GM03348 (cell line): Measurements from ENCODE around the gene EGFR.
"Not testable (repeated sequence)": the region's sequence is repeated elsewhere in the genome, so short reads cannot be mapped to it uniquely, and the experiment has no call there.

Experiments
- DNase-seq: peaks from one replicate; pipeline ENCODE4 v3.0.0; 2012; ENCODE audit warnings: low spot score

Gene EGFR

DNA sequence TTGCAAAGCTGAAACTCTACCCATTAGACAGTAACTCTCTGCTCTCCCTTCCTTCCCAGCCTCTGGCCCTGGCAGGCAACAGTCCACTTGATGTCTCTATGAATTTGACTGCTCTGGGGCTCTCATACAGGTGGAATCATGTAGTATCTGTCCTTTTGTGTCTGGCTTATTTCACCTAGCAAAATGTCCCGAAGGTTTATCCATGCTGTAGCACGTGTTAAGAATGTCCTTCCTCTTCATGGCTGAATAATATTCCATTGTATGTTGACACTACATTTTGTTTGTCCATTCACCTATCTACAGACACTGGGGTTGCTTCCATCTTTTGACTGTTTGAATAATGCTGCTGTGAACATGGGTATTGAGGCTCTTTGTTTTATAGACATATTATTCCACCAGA is 128.9 kb downstream of the EGFR start:
- DNase-seq: no peak

DNA sequence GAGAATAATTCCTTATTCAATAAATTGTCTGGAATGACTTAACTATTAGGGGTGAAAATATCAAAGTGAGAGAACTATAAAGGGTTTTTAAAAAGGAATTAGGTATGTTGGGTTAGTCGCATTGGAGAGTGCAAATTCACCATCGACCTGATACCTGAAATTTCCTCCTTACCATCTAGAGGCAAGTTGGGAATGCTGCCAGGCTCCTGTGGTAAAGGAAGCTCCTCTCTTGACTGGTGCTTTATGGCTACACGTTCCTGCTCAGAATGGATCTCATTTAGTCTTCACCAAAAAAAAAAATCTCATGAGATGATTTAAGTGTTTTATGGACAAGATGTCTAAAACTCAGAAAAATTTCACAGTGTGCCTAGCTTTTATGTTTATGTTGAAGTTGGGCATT is 129.8 kb downstream of the EGFR start:
- DNase-seq: no peak

DNA sequence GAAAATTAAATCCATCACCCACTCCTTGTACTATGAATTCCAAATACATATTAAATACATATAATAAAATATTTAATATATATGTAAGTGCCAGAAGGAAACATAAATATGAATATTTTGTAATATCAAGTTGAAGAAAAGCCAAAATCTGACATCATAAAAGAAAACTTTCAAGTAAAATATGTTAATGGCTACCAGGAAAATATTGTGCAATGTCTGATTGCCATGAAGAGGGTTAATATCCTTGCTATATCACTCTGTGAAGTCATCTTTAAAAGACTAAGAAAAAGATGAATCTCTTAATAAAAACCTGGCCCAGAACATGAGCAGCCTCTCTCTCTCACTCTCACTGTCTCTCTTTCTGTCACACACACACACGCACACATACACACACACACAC is 130.2 kb downstream of the EGFR start:
- DNase-seq: no peak

DNA sequence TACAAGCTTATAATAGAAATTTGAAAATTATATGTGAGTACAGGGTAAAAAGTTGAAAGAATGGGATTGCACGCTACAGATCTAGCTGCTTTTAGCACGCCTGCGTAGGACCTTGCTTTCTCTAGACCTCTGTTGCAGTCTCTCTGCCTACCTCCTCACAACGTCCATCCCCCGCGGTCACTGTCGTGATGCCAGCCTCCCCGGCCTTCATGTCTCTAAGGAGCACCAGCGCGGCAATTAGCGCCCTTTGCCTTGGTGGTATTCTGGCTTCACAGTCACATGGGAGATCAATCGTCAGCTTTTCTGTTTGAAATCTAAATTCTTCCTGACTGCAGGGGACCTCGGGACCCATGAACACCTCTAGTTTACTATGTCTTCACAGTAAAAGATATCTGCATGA is 131.3 kb downstream of the EGFR start:
- no peak for DNase-seq

DNA sequence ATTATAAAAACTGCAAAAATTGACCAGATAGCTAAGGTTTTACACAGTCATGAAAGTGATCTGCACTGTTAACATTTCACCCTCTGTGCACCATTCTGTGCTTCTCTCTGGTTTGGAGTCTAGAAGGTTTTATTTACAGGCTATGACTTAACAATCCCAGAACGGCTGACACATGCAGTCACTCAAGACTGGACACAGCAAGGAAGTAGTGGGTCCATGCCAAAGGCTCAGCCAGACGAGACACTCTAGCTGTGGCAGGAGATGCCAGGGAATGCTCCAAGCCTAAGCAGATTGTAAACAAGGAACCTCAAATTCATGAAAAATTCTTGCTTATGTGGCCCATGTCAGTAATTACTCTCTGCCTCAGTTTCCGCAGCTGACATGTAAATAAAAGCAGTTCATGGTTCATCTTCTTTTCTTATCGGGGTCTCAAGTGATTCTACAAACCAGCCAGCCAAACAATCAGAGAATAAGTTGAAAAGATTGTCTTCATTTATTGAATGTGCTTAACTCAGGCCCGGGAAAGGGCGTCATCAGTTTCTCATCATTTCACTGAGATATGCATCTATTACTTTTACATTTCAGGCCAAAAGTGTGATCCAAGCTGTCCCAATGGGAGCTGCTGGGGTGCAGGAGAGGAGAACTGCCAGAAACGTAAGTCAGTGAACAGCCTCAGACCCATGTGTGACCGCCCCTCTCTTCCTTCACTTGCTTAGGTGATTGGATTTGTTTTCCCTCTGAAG is 132.1 kb downstream of the EGFR start:
- no peak for DNase-seq

DNA sequence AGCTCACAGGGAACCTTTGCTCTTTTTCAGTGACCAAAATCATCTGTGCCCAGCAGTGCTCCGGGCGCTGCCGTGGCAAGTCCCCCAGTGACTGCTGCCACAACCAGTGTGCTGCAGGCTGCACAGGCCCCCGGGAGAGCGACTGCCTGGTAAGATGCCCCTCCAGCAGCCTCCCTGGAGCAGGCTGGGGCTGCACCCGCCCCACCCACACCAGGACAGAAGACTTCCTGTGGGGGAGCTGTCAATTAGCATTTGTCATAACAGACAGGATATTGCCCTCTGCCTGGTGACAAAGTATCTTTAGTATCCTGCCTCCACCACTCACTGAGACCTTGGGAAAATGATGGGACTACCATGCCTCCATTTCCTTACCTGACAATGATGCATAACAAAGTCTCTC is 133.7 kb downstream of the EGFR start:
- no peak for DNase-seq

DNA sequence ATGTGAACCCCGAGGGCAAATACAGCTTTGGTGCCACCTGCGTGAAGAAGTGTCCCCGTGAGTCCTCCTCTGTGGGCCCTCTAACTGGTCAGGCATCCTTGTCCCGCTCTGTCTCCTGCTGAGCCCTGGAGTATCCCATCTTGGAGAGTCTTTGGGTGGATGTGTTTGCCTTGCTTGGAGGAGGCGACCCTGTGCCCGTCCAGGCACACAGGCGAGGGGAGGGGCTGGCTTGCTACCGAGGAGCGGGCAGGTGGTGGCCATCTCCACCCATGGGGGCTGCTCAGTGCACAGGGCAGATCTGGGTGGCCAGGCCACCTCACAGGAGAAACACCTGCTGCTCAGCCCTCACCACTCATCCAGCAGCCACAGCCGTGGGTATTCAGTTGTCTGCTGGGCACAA is 135.3 kb downstream of the EGFR start:
- no peak for DNase-seq

DNA sequence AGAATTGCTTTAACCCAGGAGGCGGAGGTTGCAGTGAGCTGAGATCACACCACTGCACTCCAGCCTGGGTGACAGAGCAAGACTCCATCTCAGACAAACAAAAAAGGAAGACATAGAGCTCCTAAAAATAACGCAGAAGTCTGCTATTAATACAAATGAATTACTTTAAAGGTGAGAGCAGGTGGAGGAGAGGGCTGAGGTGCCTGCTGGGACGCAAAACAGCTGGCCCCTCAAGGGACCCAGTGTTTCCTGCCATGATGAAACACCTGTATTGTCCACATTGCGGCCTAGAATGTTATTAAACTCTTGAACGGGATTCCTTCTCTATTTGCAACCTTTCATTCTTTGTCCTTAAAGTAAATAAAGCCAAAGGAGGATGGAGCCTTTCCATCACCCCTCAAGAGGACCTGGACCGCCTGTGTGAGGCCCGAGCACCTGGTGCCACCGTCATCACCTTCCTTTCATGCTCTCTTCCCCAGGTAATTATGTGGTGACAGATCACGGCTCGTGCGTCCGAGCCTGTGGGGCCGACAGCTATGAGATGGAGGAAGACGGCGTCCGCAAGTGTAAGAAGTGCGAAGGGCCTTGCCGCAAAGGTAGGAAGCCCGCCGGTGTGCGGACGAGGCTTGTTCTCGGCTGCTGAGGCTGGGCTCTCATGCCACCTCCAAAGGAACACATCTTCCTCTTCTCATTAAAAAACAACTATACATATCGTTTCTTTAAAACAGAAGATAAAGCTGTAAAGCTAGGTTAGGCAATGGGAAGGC is 136.7 kb downstream of the EGFR start:
- DNase-seq: no peak

DNA sequence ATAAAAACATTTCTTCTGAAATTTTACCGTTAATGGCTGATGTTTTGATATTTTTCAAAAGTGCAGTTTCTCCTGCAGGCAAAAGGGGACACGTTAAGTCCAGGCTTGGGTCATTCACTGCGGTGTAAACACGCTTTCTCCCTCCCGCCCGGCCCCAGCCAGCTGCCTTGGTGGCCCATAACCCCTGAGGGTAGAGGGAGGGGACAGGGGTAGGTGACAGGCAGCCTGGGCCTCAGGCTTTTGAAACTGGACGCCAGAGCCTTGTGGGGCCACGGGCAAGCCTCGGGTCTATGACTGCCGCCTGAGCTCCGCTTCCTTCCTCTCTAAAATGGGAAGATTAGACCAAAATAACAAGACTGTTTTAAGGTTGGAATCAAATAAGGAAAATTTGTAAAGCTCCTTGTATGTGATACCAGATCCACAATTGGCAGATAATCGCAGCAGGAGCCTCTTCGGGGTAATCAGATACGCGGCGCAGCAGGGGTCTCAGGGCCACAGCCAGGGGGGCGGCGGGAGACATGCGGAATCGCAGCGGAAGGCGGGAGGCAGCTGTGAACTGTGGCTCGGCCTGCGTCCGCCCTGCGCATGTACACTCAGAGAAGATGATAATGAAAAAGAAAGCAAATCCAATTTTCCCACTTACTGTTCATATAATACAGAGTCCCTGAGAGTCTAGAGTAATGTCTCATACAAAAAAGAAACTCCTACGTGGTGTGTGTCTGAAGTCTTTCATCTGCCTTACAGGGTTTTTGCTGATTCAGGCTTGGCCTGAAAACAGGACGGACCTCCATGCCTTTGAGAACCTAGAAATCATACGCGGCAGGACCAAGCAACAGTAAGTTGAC is 138.3 kb downstream of the EGFR start:
- no peak for DNase-seq

DNA sequence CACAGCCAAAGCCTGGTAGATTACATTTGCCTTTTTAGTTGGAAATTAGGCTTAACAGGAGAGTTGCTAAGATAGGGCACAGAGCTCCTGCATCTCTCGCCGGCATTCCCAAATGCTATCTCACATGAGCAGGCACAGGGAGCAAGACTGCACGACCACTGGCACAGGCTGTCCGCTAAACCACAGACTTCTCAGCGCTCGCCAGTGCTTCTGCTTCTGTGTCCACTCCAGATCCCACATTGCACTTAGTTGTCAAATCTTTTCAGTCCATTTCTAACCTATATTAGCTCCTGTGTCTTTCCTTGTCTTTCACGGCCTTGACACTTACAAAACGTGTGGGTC is 138.9 kb downstream of the EGFR start:
- DNase-seq: no peak

DNA sequence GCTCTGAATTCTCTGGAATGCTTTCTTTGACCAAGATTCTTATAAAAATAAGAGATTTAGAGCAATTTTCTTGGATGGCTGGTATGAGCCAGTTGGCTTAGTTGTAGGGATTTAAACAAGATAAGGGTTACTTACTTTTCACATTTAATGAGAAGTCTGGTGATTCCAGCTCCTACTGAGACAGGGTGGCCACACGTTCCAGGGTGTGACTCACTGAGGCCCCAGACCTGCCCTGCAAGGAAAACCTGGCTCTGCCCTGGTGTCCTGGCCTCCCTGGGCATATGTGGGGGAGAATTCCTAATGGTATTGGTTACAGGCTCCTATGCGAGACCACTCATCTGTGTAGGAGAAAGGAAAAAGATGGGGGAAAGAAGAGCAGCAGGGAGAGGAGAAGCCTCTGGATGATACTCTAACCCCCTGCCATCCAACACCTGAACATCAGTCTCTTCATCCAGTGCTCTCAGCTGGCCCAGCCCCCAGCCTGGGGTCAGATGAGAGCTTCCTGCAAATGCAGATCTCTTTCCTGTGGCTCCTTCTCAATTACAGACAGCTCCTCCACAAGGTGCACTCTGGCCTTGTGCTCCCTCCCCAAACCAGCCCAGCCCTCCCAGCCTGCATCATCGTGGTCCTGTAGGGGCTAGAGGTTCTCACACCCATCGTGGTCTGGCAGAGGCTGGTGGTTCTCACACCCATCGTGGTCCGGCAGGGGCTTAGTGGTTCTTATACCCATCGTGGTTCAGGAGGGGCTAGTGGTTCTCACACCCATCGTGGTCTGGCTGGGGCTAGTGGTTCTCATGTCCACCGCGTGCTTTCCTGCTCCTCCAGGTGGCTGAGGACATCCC is 139.9 kb downstream of the EGFR start:
- peak; percentile 41 for DNase-seq

DNA sequence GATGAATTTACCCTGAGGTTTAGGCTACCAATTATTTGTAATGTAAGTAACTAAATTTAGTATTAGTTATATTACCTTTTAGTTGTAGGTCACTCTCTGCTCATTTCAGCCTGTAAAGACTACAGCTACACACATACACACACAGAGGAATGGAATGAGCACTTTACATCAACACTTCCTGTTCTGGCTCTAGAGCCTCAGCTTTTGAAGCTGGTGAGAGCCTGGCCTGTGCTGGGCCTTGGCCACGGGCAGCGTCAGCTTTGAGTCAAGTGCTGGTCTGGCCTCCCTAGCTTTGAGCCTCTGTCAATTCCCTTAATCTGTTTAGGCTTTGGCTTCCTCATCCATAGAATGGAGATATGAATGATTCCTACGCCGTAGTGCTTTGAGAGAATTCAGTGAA is 141.7 kb downstream of the EGFR start:
- DNase-seq: peak; percentile 78

DNA sequence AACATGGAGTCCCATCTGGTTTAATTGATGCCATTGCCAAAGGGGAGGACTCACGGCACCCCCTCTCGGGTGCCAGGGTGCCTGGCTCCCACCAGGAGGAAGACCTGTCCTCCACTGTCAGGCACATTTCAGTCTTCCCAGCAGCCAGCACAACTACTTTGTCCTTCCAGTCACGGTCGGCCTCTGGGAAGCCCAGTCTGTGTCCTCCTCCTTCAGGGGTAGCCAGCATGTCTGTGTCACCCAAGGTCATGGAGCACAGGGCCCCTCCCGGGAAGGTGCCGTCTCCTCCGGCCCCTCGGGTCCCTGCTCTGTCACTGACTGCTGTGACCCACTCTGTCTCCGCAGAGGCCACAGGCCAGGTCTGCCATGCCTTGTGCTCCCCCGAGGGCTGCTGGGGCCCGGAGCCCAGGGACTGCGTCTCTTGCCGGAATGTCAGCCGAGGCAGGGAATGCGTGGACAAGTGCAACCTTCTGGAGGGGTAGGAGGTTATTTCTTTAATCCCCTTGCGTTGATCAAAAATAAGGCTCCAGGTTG is 142.4 kb downstream of the EGFR start:
- DNase-seq: no peak

DNA sequence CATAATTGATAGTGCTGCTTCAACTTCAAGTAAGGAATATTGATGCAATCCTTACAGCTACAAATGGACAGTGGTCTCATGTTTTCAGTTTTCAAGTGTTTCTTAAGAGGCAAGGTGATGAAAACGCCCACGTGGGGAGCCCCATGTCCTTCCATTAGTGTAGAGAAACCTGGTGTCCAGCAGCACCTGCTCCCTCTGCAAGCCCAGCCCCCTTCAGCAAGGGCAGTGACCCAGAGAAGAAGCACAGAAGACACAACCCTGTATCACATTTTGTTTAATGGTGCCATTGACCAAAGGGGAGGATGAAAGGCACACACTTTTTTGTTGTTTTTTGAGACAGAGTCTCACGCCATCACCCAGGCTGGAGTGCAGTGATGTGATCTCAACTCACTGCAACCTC is 143.7 kb downstream of the EGFR start:
- no peak for DNase-seq

DNA sequence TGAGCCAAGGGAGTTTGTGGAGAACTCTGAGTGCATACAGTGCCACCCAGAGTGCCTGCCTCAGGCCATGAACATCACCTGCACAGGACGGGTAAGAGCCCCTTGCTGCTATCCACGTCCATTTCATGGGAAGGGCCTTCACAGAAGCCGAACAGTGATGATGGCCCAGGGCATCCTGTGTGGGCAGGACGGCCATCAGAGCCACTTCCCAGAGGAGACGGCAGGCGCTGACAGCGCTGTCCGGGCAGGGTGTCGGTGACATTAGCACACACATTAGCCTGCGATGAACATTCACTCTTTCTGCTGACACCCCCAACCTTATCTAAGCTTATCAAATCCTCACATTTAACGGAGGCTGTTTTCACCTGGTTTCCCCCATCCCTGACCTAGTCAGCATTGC is 144.9 kb downstream of the EGFR start:
- DNase-seq: no peak

DNA sequence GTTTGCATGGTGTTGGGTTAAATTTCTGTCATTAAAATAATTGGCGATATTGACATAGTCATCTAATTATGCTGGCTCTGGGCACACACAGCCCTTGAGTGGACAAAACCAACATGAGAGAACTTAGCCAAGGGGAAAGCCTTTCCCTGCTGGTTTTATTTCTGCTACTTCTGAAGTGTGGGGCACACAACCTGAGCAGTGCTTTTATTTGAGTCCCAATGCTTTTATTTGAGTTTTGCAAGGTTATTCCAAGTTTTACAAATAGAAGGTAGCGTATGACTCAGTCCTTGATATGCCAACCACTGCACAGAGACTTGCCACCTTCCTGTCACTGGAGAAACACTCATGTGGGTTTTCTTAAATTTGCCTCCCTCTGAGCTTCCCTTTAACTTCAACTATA is 145.7 kb downstream of the EGFR start:
- no peak for DNase-seq

DNA sequence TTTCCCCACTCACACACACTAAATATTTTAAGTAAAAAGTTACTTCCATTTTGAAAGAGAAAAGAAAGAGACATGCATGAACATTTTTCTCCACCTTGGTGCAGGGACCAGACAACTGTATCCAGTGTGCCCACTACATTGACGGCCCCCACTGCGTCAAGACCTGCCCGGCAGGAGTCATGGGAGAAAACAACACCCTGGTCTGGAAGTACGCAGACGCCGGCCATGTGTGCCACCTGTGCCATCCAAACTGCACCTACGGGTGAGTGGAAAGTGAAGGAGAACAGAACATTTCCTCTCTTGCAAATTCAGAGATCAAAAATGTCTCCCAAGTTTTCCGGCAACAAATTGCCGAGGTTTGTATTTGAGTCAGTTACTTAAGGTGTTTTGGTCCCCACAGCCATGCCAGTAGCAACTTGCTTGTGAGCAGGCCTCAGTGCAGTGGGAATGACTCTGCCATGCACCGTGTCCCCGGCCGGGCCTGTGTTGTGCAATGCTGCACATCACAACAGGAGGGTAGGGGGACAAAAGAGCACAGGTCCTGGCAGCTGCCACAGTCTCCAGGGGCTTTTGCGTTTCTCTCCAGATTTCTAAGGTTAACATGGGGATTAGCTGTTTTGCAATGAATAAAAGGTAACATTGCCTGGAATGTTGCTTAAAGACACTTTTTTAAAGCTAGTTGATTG is 146.5 kb downstream of the EGFR start:
- no peak for DNase-seq

DNA sequence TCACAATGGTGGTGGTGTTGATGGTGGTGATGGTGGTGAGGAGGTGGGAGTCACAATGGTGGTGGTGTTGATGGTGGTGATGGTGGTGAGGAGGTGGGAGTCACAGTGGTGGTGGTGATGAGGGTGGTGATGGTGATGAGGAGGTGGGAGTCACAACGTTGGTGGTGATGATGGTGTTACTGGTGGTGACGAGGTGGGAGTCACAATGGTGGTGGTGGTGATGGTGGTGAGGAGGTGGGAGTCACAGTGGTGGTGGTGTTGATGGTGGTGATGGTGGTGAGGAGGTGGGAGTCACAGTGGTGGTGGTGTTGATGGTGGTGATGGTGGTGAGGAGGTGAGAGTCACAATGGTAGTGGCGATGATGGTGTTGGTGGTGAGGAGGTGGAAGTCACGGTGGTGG is 148.5 kb downstream of the EGFR start:
- DNase-seq: not testable (repeated sequence)

DNA sequence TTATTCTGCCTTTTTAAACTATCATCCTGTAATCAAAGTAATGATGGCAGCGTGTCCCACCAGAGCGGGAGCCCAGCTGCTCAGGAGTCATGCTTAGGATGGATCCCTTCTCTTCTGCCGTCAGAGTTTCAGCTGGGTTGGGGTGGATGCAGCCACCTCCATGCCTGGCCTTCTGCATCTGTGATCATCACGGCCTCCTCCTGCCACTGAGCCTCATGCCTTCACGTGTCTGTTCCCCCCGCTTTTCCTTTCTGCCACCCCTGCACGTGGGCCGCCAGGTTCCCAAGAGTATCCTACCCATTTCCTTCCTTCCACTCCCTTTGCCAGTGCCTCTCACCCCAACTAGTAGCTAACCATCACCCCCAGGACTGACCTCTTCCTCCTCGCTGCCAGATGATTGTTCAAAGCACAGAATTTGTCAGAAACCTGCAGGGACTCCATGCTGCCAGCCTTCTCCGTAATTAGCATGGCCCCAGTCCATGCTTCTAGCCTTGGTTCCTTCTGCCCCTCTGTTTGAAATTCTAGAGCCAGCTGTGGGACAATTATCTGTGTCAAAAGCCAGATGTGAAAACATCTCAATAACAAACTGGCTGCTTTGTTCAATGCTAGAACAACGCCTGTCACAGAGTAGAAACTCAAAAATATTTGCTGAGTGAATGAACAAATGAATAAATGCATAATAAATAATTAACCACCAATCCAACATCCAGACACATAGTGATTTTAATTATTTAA is 151.7 kb downstream of the EGFR start:
- DNase-seq: no peak

DNA sequence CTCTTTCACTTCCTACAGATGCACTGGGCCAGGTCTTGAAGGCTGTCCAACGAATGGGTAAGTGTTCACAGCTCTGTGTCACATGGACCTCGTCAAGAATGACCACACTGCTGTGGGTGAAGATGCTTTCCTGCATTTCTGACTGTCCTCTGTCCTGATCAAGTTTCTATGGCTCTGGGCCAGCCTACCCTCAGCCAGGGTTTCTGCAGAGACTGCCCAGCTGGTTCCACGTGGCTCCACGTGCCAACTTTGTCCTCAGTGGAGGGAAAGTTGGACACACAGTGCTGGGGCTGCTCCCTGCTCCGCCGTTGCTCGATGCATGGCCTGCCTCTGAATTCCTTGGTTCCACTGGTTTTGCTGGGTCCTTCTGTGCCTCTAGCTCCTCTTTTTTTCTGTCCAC is 152.3 kb downstream of the EGFR start:
- no peak for DNase-seq

DNA sequence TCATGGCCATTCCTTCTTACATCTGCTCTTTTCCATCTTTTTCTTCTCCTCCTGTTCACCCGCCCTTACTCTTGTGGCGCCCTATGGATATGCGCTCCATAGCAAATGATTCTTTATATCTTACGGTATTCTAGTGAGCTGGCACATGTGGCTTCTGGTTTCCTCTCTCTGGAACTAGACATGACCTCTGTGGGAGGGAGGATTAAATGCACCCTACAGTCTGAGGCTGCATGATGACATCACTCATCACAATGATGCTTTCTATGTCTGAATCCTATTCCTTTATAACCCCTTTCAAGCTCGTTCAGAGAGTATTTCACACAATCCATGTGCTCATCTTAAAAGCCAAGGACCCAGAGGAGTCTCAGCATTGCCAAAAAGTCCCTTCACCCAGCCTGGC is 153.3 kb downstream of the EGFR start:
- no peak for DNase-seq
